Measurements from ENCODE around the gene ZNF263. TPM values are rescaled to one million over a fixed set of nuclear protein-coding genes. Genes with fewer than 3 reads are reported as not detected.

Gene ZNF263
- 69.1 and 74.9 TPM in 2 replicates for total RNA-seq

GRCh38 chr16:3282730-3283542 lies at the start of gene ZNF263:
Gene ZNF263, plus strand, starts transcription at chr16:3283491. Its CDS starts 328 bp downstream, at chr16:3283819.

GRCh38 chr16:3234857-3235561 lies 48.3 kb upstream of the ZNF263 start, which contains the start of gene ZNF200:
Gene ZNF200, minus strand, starts transcription at chr16:3235158. Its CDS starts 1,403 bp downstream, at chr16:3233755.

GRCh38 chr16:3256146-3256865 lies 27.0 kb upstream of the ZNF263 start, which contains the start of gene MEFV:
Gene MEFV, minus strand, starts transcription at chr16:3256633. Its CDS starts 46 bp downstream, at chr16:3256587.

GRCh38 chr16:3305109-3306068 lies 22.1 kb downstream of the ZNF263 start, which contains the start of the genes TIGD7 and ZNF75A:
Gene TIGD7, minus strand, starts transcription at chr16:3305430. Its CDS starts 4,816 bp downstream, at chr16:3300614.
Gene ZNF75A, plus strand, starts transcription at chr16:3305497. Its CDS starts 2,932 bp downstream, at chr16:3308429.

Other genes with a start within 250 kb of the ZNF263 start
- not detected in 2 replicates for gene BICDL2, start 246.5 kb upstream of the ZNF263 start, total RNA-seq
- gene MMP25, start 236.9 kb upstream of the ZNF263 start, total RNA-seq: 0.12 and 0.16 TPM in 2 replicates
- 0.36 and 3.4 TPM in 2 replicates for gene IL32, start 217.9 kb upstream of the ZNF263 start, total RNA-seq
- not detected in 2 replicates for gene ZSCAN10, start 184.2 kb upstream of the ZNF263 start, total RNA-seq
- 19.8 and 21.1 TPM in 2 replicates for gene ZNF205, start 170.9 kb upstream of the ZNF263 start, total RNA-seq
- 10.1 and 11.7 TPM in 2 replicates for gene ZNF213, start 148.5 kb upstream of the ZNF263 start, total RNA-seq
- not detected in 2 replicates for gene OR1F1, start 95.3 kb upstream of the ZNF263 start, total RNA-seq
- gene ZNF200, start 48.3 kb upstream of the ZNF263 start, total RNA-seq: 9.2 and 9.5 TPM in 2 replicates
- gene MEFV, start 26.9 kb upstream of the ZNF263 start, total RNA-seq: 0.12 and 0.16 TPM in 2 replicates
- gene TIGD7, start 21.9 kb downstream of the ZNF263 start, total RNA-seq: 4.5 and 5.2 TPM in 2 replicates
- 26.2 and 28.4 TPM in 2 replicates for gene ZNF75A, start 22.0 kb downstream of the ZNF263 start, total RNA-seq
- 0.16 and 0.24 TPM in 2 replicates for gene OR2C1, start 72.4 kb downstream of the ZNF263 start, total RNA-seq
- 15.7 and 18.2 TPM in 2 replicates for gene ZSCAN32, start 117.5 kb downstream of the ZNF263 start, total RNA-seq
- 11.0 and 12.0 TPM in 2 replicates for gene ZNF174, start 117.7 kb downstream of the ZNF263 start, total RNA-seq
- gene ZNF597, start 160.0 kb downstream of the ZNF263 start, total RNA-seq: 2.4 and 3.2 TPM in 2 replicates
- gene NAA60, start 160.2 kb downstream of the ZNF263 start, total RNA-seq: 16.5 and 17.8 TPM in 2 replicates
- gene C16orf90, start 212.0 kb downstream of the ZNF263 start, total RNA-seq: not detected in 2 replicates
- 14.7 and 25.8 TPM in 2 replicates for gene CLUAP1, start 217.5 kb downstream of the ZNF263 start, total RNA-seq

Measured in hair follicle dermal papilla cell (primary cell).